Small intestine (tissue), 7 donors: ENCODE results near the gene NFKBIL1. TPM values are rescaled to one million over a fixed set of nuclear protein-coding genes. Genes with fewer than 3 reads are reported as not detected.

Experiments
- DNase-seq, 2 donors: peaks; one replicate each; pipeline versions ENCODE4 v3.0.0 to v3.0.0-alpha.2; 2013
- FAIRE-seq: peaks from 2 replicates; lab custom pipeline; 2012; peaks lifted over from hg19 to GRCh38; lab: Jason Lieb, UNC
- H3K27ac ChIP-seq, 3 donors: one replicate each; pipeline ENCODE4 v1.5.1; 2013; ENCODE audit warnings: low read length in 2 of 3, mild to moderate bottlenecking in 2 of 3, control low read depth in 1 of 3, inconsistent platforms in 1 of 3, low read depth in 1 of 3, moderate library complexity in 1 of 3
- H3K27me3 ChIP-seq, 3 donors: one replicate each; pipeline ENCODE4 v1.6.1; 2013; ENCODE audit warnings: low read length in 3 of 3, inconsistent platforms in 1 of 3; ENCODE audit not compliant: control insufficient read depth in 3 of 3, insufficient read depth in 3 of 3
- H3K36me3 ChIP-seq, 3 donors: one replicate each; pipeline ENCODE4 v1.6.1; 2013; ENCODE audit warnings: low read length in 3 of 3, inconsistent platforms in 1 of 3, low read depth in 1 of 3, mild to moderate bottlenecking in 1 of 3, moderate library complexity in 1 of 3; ENCODE audit not compliant: control insufficient read depth in 3 of 3, insufficient read depth in 2 of 3
- H3K4me1 ChIP-seq, 3 donors: one replicate each; pipeline ENCODE4 v1.6.1; 2013; ENCODE audit warnings: low read length in 2 of 3, inconsistent platforms in 1 of 3, low read depth in 1 of 3, mild to moderate bottlenecking in 1 of 3, moderate library complexity in 1 of 3; ENCODE audit not compliant: control insufficient read depth in 3 of 3, insufficient read depth in 2 of 3
- H3K4me3 ChIP-seq, 3 donors: one replicate each; pipeline ENCODE4 v1.5.1; 2013; ENCODE audit warnings: low read length in 3 of 3, control low read depth in 1 of 3, inconsistent platforms in 1 of 3, low read depth in 1 of 3, mild to moderate bottlenecking in 1 of 3, moderate library complexity in 1 of 3
- H3K9me3 ChIP-seq, 2 donors: one replicate each; pipeline ENCODE4 v1.6.1; 2013; ENCODE audit warnings: low read depth in 1 of 2, low read length in 1 of 2; ENCODE audit not compliant: control insufficient read depth in 2 of 2, insufficient read depth in 1 of 2
- WGBS, 3 donors: extraction: QIAGEN DNeasy Blood & Tissue Kit; methylation state at CpG; one replicate each; pipeline ENCODE4 v1.1.7; 2013; 5-methylcytosine and 5-hydroxymethylcytosine counted together
- polyA plus RNA-seq, 4 donors: library from polyadenylated mRNA; stranded (reverse) in 3 of 4; unstranded in 1 of 4; fragments of 200-250 nt in 3 of 4; fragments of 120-200 nt in 1 of 4; gene quantifications; one replicate each; pipeline versions ENCODE4 v1.2.1 to v1.2.3, GENCODE V29; 2013
- donor health status: healthy with polysubstance abuse.
- donor health status: control.
- donor health status: control.
- donor health status: Bipolar disorder and iron deficiency.
- donor health status: healthy.

Gene NFKBIL1
- polyA plus RNA-seq, 4 donors = 26.2 to 47.3 (median 31.8) TPM

DNA sequence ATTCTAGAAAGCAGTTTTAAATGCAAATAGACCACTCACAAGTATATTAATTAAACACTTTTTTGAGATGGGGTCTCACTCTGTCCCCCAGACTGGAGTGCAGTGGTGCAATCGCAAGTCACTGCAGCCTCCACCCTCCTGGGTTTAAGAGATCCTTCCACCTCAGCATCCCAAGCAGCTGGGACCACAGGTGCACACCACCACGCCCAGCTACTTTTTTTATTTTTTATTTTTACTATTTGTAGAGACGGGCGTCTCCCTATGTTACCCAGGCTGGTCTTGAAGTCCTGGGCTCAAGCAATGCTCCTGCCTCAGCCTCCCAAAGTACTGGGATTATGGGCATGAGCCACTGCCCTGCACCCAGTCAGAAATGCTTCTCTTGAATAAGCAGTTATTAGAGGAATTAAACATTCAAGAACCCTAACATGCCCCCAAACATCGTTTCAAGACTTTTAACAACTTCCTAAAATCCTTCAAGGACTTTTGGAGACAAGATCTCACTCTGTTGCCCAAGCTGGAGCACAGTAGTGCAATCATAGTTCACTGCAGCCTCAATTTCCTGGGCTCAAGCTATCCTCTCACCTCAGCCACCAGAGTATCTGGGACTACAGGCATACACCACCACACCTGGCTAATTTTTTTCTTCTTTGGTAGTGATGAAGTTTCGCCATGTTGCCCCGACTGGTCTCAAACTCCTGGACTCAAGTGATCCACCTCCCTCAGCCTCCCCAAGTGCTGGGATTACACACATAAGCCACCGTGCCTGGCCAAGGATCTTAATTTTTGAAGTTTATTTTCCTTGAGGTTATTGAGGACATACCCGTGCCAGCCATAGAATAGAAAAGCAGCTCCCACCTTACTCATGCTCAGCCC, 15.4 kb upstream of the NFKBIL1 start:
- no peak for FAIRE-seq
- H3K27me3 ChIP-seq = no peaks in the 10 kb centered on the region
- H3K27ac ChIP-seq = no peak overlapping the region
- H3K4me1 ChIP-seq = peaks cover 0 to 7% (median 0%) of the 10 kb centered on the region in 3 donors
- 60 to 66% (median 62%) methylated on average over 9 of the region's 9 CpGs for WGBS, 3 donors
- DNase-seq = no peak
- H3K36me3 ChIP-seq = peaks cover 49 to 62% (median 50%) of the 10 kb centered on the region in 3 donors
- no peaks in the 10 kb centered on the region for H3K9me3 ChIP-seq
- H3K4me3 ChIP-seq = no peak overlapping the region

DNA sequence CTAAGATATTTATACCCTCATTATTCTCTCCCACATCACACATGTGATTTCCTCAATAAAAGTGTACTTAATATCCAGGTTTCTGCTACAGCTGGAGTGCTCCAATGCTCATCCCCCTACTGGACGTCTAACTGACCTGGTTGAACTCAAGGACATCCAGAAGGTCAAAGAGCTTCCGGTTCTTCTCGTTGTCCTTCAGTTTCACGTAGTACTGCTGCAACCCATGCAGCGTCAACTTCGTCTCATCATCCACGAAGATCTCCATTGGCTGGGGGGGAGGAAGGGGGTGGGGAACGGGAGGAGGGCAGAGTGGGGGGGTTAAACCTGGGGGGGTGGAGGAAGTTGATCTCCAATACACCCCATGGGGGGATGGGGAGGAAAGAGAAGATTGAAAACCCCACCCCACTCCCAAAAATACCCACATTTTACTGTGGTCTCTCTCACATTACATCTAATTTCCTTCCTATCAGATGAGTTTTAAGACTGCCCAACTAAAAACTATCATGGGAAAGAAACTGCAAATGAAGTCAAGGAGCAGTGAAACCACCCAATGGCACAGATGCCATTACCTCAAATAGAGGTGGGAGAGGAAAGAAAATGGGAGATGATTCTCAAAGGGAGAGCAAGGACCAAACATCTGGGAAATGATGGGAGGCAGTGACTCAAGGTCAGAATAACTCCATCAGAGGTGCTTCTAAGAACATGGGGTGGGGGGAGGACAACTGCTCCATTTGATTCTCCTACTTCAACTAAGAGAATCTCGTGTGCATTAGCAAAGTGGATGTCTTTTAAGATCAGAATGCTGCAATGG, 14.6 kb upstream of the NFKBIL1 start:
- no peak for FAIRE-seq
- WGBS, 3 donors = 59 to 62% (median 62%) methylated on average over 9 of the region's 9 CpGs
- peaks cover 49 to 68% (median 50%) of the 10 kb centered on the region in 3 donors for H3K36me3 ChIP-seq

DNA sequence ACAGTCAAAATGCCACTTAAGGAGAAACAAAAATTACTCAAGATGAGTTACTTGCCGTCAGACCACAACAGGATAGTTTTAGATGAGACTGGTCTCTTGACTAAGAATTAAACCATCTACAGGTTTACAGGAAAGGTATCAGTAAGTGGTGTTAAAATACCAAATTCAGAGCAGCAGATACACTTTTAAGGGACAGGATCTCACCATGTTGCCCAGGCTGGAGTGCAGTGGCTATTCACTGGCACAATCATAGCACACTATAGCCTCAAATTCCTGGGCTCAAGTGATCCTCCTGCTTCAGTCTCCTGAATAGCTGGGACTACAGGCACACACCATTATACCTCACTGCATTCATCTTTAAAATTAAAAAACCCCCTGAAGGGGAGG, 14.0 kb upstream of the NFKBIL1 start:
- Histone ChIP-seq H3K9me3 (no peaks in the 10 kb centered on the region), H3K4me3 (no peak overlapping the region), H3K27me3 (no peaks in the 10 kb centered on the region), H3K4me1 (peaks cover 0 to 7% (median 0%) of the 10 kb centered on the region in 3 donors), H3K27ac (no peak overlapping the region), H3K36me3 (peaks cover 49 to 72% (median 51%) of the 10 kb centered on the region in 3 donors)
- 67 to 74% (median 69%) methylated on average over 1 of the region's 1 CpG for WGBS, 3 donors
- no peak for DNase-seq
- no peak for FAIRE-seq

More for the DNA sequence above, 14.6 kb upstream of the NFKBIL1 start:
- Histone ChIP-seq H3K4me1 (peaks cover 0 to 7% (median 0%) of the 10 kb centered on the region in 3 donors), H3K9me3 (no peaks in the 10 kb centered on the region), H3K27me3 (no peaks in the 10 kb centered on the region), H3K4me3 (no peak overlapping the region), H3K27ac (no peak overlapping the region)
- no peak for DNase-seq

DNA sequence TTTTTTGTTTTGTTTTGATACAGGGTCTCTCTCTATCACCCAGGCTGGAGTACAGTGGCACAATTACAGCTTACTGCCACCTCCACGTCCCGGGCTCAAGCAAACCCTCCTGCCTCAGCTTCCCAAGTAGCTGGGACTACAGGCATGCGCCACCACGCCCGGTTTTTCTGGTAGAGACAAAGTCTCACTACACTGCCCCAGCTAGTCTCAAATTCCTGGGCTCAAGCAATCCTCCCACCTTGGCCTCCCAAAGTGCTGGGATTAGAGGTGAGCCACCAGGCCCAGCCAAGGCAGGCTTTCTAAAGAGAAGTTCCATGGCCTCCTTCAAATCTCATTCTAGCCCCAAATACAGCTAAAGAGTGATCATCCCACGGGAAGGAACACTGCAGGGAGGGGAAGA, 13.4 kb upstream of the NFKBIL1 start:
- DNase-seq = no peak
- peaks cover 49 to 73% (median 54%) of the 10 kb centered on the region in 3 donors for H3K36me3 ChIP-seq

DNA sequence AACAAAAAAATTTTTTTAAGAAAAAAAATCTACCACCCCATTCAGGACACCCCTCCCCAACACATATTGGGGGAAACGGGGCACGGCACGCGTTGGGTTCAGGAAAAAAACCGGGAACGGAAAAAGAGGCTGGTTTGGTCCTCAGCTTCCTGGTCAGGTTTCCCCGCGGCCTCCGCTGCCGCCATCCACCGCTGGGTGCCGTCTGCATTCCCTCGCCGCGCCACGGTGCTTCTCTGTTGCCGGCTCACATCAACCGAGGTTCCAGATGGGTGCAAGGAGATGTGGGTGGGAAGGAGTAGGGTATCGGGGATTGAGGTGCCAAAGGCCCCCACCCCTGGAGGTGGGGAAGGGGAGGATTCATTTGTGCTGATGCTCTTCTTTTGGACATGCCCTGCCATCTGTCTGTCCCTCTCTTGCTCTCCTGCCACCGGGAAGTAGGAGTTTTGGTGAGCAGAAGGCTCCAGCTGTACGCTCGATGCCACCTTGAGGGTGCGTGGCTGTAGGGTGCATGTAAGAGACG, 12.8 kb upstream of the NFKBIL1 start:
- DNase-seq (no peak), FAIRE-seq (no peak)
- no peak overlapping the region for H3K27ac ChIP-seq
- peaks cover 51 to 74% (median 56%) of the 10 kb centered on the region in 3 donors for H3K36me3 ChIP-seq
- H3K9me3 ChIP-seq = no peaks in the 10 kb centered on the region
- H3K27me3 ChIP-seq = no peaks in the 10 kb centered on the region
- WGBS, 3 donors = 90 to 91% (median 90%) methylated on average over 24 of the region's 24 CpGs
- H3K4me3 ChIP-seq = no peak overlapping the region
- peaks cover 0 to 11% (median 0%) of the 10 kb centered on the region in 3 donors for H3K4me1 ChIP-seq

More for the DNA sequence above, 13.4 kb upstream of the NFKBIL1 start:
- Histone ChIP-seq H3K27ac (no peak overlapping the region), H3K4me3 (no peak overlapping the region), H3K27me3 (no peaks in the 10 kb centered on the region), H3K4me1 (peaks cover 0 to 9% (median 0%) of the 10 kb centered on the region in 3 donors), H3K9me3 (no peaks in the 10 kb centered on the region)
- FAIRE-seq = no peak
- WGBS, 3 donors = 88 to 94% (median 92%) methylated on average over 6 of the region's 6 CpGs

DNA sequence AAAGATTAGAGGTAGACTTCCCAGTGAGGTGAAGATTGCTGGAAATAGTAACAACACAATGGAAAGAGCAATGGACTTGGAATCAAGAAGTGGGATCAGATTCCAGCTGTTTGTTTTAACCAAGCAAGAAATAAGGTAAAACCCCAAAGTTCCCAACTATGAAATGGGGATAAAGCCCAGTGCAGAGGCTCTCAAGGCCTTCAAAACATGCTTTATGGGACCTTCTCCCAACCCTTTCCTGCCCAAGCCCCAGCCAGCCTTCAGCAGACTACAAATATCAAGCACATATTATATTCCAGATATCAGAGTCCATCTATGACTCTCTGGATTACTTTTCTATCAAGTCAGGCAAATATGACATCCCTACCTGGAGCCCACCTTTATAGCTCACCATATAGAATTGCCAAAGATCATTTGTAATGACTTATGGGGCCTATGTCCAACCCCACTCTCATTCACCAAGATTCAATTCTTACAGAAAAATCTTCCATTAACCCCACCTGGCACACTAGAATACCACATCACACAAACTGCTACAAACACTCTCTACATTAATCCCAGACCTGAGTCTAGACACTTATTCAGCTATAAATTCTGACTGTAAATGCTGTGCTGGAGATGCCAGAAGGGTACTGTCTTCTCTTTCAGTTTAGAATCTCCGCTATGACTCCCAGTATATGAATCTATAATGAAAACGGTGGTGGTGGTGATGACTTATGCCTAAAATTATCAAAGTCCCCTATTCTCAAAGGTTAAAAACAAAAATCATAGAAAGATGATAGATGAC, 11.7 kb upstream of the NFKBIL1 start:
- no peaks in the 10 kb centered on the region for H3K9me3 ChIP-seq
- 26 to 36% (median 27%) methylated on average over 2 of the region's 2 CpGs for WGBS, 3 donors
- no peak for DNase-seq
- no peak for FAIRE-seq
- no peak overlapping the region for H3K27ac ChIP-seq
- no peaks in the 10 kb centered on the region for H3K27me3 ChIP-seq
- peaks cover 53 to 71% (median 53%) of the 10 kb centered on the region in 3 donors for H3K36me3 ChIP-seq
- no peak overlapping the region for H3K4me3 ChIP-seq
- H3K4me1 ChIP-seq = peaks cover 0 to 17% (median 4%) of the 10 kb centered on the region in 3 donors

DNA sequence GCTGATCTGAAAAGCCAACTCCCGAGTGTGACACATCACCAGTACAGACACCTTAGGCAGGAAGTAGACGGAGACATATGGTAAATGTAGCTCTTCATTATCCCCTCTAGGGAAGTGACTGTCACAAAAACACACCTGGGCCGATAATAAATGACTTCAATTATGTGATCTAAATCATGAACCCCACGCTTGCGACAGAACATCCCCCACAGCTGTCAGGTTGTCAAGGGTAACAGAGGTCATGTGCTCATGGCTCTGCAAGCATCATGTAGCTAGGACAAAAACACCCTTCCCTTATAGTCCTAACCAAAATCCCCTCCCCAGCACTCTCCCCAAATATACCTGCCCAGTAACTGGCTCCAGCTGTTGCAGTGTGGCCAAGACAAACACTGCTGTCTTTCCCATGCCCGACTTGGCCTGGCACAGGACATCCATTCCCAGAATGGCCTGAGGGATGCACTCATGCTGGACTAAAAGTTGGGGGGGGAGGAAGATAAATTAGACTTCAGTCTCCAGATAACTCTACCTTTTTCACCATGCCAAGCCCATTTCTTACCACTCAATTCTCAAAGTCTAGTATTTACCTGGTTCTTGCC, 8.5 kb upstream of the NFKBIL1 start:
- Histone ChIP-seq H3K36me3 (peaks cover 31 to 52% (median 33%) of the 10 kb centered on the region in 3 donors), H3K4me3 (peak overlapping the region in 1 of 3 donors; percentile 82), H3K4me1 (peaks cover 0 to 23% (median 4%) of the 10 kb centered on the region in 3 donors), H3K27ac (no peak overlapping the region), H3K9me3 (no peaks in the 10 kb centered on the region), H3K27me3 (no peaks in the 10 kb centered on the region)
- WGBS, 3 donors = 26 to 53% (median 31%) methylated on average over 6 of the region's 6 CpGs
- DNase-seq = no peak
- FAIRE-seq = no peak
